Fibroblast of mammary gland (primary cell): ENCODE measurements around the gene SDK2.
"Not testable (repeated sequence)": the region's sequence is repeated elsewhere in the genome, so short reads cannot be mapped to it uniquely, and the experiment has no call there.

Experiments used
- DNase-seq: peaks from one replicate; pipeline ENCODE4 v3.0.0-alpha.2; 2010; ENCODE audit warnings: low read depth
- H3K4me3 ChIP-seq: 2 replicates; pipeline ENCODE4 v1.5.1; 2011; ENCODE audit warnings: low read depth, mild to moderate bottlenecking, low read length, moderate library complexity; ENCODE audit not compliant: control insufficient read depth
- CTCF ChIP-seq: conservative IDR thresholded peaks from 2 replicates; pipeline ENCODE4 v1.5.1; 2011; ENCODE audit warnings: low read depth, low read length, inconsistent platforms; ENCODE audit not compliant: control insufficient read depth, insufficient read depth

SDK2 gene

GRCh38 chr17:73474370-73474988 is 169.8 kb downstream of the SDK2 start:
- DNase-seq, result peak; percentile 77
- no peak for TF ChIP-seq CTCF
- no peak overlapping the region for H3K4me3 ChIP-seq

GRCh38 chr17:73472715-73473114 is 171.5 kb downstream of the SDK2 start:
- not testable (repeated sequence) for DNase-seq, H3K4me3 ChIP-seq

- H3K4me3 ChIP-seq, result no peak overlapping the region
- no peak for TF ChIP-seq CTCF
- no peak for DNase-seq
Observed at GRCh38 chr17:73471924-73472323, 172.3 kb downstream of the SDK2 start.

- no peak for TF ChIP-seq CTCF
- H3K4me3 ChIP-seq, result no peak overlapping the region
- DNase-seq, result no peak
Observed at GRCh38 chr17:73470316-73470826, 173.9 kb downstream of the SDK2 start.

GRCh38 chr17:73469311-73469710 is 174.9 kb downstream of the SDK2 start:
- TF ChIP-seq CTCF, result no peak
- no peak overlapping the region for H3K4me3 ChIP-seq
- DNase-seq, result no peak

- no peak for TF ChIP-seq CTCF
- no peak overlapping the region for H3K4me3 ChIP-seq
- DNase-seq, result no peak
Observed at GRCh38 chr17:73468221-73468620, 176.0 kb downstream of the SDK2 start.

- no peak for TF ChIP-seq CTCF
- no peak for DNase-seq
- H3K4me3 ChIP-seq, result no peak overlapping the region
Observed at GRCh38 chr17:73467651-73468050, 176.6 kb downstream of the SDK2 start.
